ENCODE data around the gene RBMS3. TPM values are rescaled to one million over a fixed set of nuclear protein-coding genes. Genes with fewer than 3 reads are reported as not detected.

The RBMS3 gene
- total RNA-seq, 1 experiment from 2014 or later = 0.42 TPM

DNA sequence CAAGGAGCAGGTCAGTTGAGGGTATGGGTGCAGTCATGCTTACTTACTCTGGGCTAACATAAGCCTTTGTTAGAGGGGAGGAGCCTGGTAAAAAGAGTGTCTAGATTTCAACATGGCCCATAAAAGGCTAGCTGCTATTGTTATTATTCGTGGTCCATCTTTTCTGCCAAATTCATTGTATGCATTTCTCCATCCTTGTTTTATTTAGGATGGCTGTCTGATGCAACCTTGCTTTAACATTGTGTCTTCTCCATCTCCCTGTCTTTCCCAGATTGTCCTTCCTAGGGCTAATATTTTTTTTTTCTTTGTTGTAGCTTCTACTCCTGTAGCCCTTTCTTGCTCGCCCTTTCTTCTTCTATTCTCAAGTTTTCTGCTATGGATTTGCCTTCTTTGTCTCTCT lies 12.6 kb downstream of the RBMS3 start:
- ATAC-seq (no peak), DNase-seq (ENCODE audit: low read depth, low spot score) (no peak)
- TF ChIP-seq, protein P1, sequence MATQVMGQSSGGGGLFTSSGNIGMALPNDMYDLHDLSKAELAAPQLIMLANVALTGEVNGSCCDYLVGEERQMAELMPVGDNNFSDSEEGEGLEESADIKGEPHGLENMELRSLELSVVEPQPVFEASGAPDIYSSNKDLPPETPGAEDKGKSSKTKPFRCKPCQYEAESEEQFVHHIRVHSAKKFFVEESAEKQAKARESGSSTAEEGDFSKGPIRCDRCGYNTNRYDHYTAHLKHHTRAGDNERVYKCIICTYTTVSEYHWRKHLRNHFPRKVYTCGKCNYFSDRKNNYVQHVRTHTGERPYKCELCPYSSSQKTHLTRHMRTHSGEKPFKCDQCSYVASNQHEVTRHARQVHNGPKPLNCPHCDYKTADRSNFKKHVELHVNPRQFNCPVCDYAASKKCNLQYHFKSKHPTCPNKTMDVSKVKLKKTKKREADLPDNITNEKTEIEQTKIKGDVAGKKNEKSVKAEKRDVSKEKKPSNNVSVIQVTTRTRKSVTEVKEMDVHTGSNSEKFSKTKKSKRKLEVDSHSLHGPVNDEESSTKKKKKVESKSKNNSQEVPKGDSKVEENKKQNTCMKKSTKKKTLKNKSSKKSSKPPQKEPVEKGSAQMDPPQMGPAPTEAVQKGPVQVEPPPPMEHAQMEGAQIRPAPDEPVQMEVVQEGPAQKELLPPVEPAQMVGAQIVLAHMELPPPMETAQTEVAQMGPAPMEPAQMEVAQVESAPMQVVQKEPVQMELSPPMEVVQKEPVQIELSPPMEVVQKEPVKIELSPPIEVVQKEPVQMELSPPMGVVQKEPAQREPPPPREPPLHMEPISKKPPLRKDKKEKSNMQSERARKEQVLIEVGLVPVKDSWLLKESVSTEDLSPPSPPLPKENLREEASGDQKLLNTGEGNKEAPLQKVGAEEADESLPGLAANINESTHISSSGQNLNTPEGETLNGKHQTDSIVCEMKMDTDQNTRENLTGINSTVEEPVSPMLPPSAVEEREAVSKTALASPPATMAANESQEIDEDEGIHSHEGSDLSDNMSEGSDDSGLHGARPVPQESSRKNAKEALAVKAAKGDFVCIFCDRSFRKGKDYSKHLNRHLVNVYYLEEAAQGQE (IDR thresholded peaks at IDR 0.05; ENCODE audit: low read depth) = no peak
- TF ChIP-seq ELF1 (IDR thresholded peaks at IDR 0.05; ENCODE audit: borderline replicate concordance, low read depth) = no peak
- H3K79me2 ChIP-seq (ENCODE audit: insufficient read depth, low read length) = no peaks in the 10 kb centered on the region
- no TSS peak for BruUV-seq (replicated peaks)
- RAD21 ChIA-PET (ENCODE audit: low non-redundant PET in 1 of 2, low total read pairs in 2 of 2, uncharacterized antibody in 2 of 2, unreplicated experiment in 2 of 2) = no interaction called here
- H3K4me2 ChIP-seq (ENCODE audit: low read length) = no peak overlapping the region
- no peak overlapping the region for H2AFZ ChIP-seq (ENCODE audit: low read depth, low read length, poor library complexity, severe bottlenecking)
- no peaks in the 10 kb centered on the region for H3K36me3 ChIP-seq (ENCODE audit: control insufficient read depth in 1 of 2, insufficient read depth in 2 of 2, low read length in 2 of 2)
- no peaks in the 10 kb centered on the region for H3K9me3 ChIP-seq (ENCODE audit: control insufficient read depth in 1 of 2, insufficient read depth in 1 of 2, low read depth in 1 of 2, low read length in 2 of 2)
- intact Hi-C loops (cut with micrococcal nuclease) = no loop called here
- no peak overlapping the region for H3K27ac ChIP-seq (ENCODE audit: low read depth, low read length)
- no peak overlapping the region for H3K4me3 ChIP-seq (replicated peaks in 1 of 2; ENCODE audit: low read depth in 1 of 2, low read length in 2 of 2)
- no peaks in the 10 kb centered on the region for H3K9me2 ChIP-seq (ENCODE audit: insufficient read depth)
- H3K4me1 ChIP-seq (ENCODE audit: control insufficient read depth in 1 of 2, insufficient read depth in 2 of 2, low read length in 2 of 2) = no peaks in the 10 kb centered on the region
- H3K27me3 ChIP-seq (ENCODE audit: insufficient read depth, low read length) = no peaks in the 10 kb centered on the region
- POLR2A ChIA-PET = no interaction called here
- H4K20me1 ChIP-seq (ENCODE audit: insufficient read depth) = no peaks in the 10 kb centered on the region
- H3K9ac ChIP-seq (ENCODE audit: low read length) = no peak overlapping the region
- CTCF ChIA-PET = no interaction called here

DNA sequence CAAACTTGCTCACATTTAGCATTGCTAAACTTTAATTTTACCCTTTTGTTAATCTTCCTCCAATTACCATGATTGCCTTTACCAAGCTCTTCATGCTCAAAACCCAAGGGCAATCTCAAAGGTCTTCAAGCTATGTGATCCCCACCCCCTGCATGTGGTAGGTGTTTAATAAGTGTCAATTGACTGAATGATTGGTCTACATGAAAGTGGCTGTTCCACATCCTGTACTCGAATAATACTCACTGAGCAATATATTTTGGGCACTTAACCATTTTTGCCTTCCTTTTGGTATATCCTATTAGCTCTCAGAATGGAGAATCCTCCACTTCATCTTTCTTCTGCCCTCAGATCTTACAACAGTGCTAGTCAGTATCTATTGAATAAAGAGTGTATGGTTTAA lies 17.1 kb downstream of the RBMS3 start:
- H3K9me3 ChIP-seq (ENCODE audit: control insufficient read depth in 1 of 2, insufficient read depth in 1 of 2, low read depth in 1 of 2, low read length in 2 of 2) = no peaks in the 10 kb centered on the region
- H3K4me3 ChIP-seq (replicated peaks in 1 of 2; ENCODE audit: low read depth in 1 of 2, low read length in 2 of 2) = no peak overlapping the region
- no peaks in the 10 kb centered on the region for H3K79me2 ChIP-seq (ENCODE audit: insufficient read depth, low read length)
- no peak overlapping the region for H3K4me2 ChIP-seq (ENCODE audit: low read length)
- ATAC-seq = no peak
- H3K4me1 ChIP-seq (ENCODE audit: control insufficient read depth in 1 of 2, insufficient read depth in 2 of 2, low read length in 2 of 2) = no peaks in the 10 kb centered on the region
- H3K27ac ChIP-seq (ENCODE audit: low read depth, low read length) = no peak overlapping the region
- POLR2A ChIA-PET = no interaction called here
- no peak for DNase-seq (ENCODE audit: low read depth, low spot score)
- CTCF ChIA-PET = no interaction called here
- no peaks in the 10 kb centered on the region for H4K20me1 ChIP-seq (ENCODE audit: insufficient read depth)
- no peaks in the 10 kb centered on the region for H3K36me3 ChIP-seq (ENCODE audit: control insufficient read depth in 1 of 2, insufficient read depth in 2 of 2, low read length in 2 of 2)
- H2AFZ ChIP-seq (ENCODE audit: low read depth, low read length, poor library complexity, severe bottlenecking) = no peak overlapping the region
- TF ChIP-seq, protein P2, sequence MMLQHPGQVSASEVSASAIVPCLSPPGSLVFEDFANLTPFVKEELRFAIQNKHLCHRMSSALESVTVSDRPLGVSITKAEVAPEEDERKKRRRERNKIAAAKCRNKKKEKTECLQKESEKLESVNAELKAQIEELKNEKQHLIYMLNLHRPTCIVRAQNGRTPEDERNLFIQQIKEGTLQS (IDR thresholded peaks at IDR 0.05) = no peak
- no peak for TF ChIP-seq ZNF274 (IDR thresholded peaks at IDR 0.05; ENCODE audit: low read depth, low read length)
- no peak for TF ChIP-seq RAD21 (IDR thresholded peaks at IDR 0.05; ENCODE audit: low read depth)
- no peak for TF ChIP-seq POLR2A (IDR thresholded peaks at IDR 0.05; ENCODE audit: borderline replicate concordance, extremely low read depth, insufficient read depth, insufficient read length)
- TF ChIP-seq SIN3A (IDR thresholded peaks at IDR 0.05; ENCODE audit: low read depth) = no peak
- TF ChIP-seq, protein P3, sequence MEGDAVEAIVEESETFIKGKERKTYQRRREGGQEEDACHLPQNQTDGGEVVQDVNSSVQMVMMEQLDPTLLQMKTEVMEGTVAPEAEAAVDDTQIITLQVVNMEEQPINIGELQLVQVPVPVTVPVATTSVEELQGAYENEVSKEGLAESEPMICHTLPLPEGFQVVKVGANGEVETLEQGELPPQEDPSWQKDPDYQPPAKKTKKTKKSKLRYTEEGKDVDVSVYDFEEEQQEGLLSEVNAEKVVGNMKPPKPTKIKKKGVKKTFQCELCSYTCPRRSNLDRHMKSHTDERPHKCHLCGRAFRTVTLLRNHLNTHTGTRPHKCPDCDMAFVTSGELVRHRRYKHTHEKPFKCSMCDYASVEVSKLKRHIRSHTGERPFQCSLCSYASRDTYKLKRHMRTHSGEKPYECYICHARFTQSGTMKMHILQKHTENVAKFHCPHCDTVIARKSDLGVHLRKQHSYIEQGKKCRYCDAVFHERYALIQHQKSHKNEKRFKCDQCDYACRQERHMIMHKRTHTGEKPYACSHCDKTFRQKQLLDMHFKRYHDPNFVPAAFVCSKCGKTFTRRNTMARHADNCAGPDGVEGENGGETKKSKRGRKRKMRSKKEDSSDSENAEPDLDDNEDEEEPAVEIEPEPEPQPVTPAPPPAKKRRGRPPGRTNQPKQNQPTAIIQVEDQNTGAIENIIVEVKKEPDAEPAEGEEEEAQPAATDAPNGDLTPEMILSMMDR (IDR thresholded peaks at IDR 0.05 in 2 of 3, conservative IDR thresholded peaks at IDR 0.05 in 1 of 3; ENCODE audit: borderline replicate concordance in 1 of 3, insufficient read depth in 1 of 3, low read depth in 2 of 3, low read length in 2 of 3) = no peak
- no peak for TF ChIP-seq ELF1 (IDR thresholded peaks at IDR 0.05; ENCODE audit: borderline replicate concordance, low read depth)
- intact Hi-C loops (cut with micrococcal nuclease) = no loop called here
- no TSS peak for BruUV-seq (replicated peaks)
- RAD21 ChIA-PET (ENCODE audit: low non-redundant PET in 1 of 2, low total read pairs in 2 of 2, uncharacterized antibody in 2 of 2, unreplicated experiment in 2 of 2) = no interaction called here
- no peak overlapping the region for H3K9ac ChIP-seq (ENCODE audit: low read length)
- no peaks in the 10 kb centered on the region for H3K9me2 ChIP-seq (ENCODE audit: insufficient read depth)
- H3K27me3 ChIP-seq (ENCODE audit: insufficient read depth, low read length) = no peaks in the 10 kb centered on the region

All from HCT116 (cell line).